CD14-positive monocyte (primary cell): ENCODE measurements around the gene SUSD5. TPM values are rescaled to one million over a fixed set of nuclear protein-coding genes. Genes with fewer than 3 reads are reported as not detected.
A peak's percentile ranks its signal among the peaks of the same experiment; 100 is the strongest.

Source experiments
- DNase-seq, 3 donors: peaks; one replicate each; pipeline ENCODE4 v3.0.0-alpha.2; 2011 to 2022
- H2AFZ ChIP-seq: 2 replicates; pipeline ENCODE4 v1.6.0; 2012; ENCODE audit warnings: mild to moderate bottlenecking, low read depth, low read length, inconsistent platforms; ENCODE audit not compliant: insufficient read depth, poor library complexity, severe bottlenecking
- H3K27ac ChIP-seq, 2 donors: 1 replicate in 1 of 2; 2 replicates in 1 of 2; pipeline ENCODE4 v1.5.1; 2012 to 2013; ENCODE audit warnings: low read length in 2 of 2, control low read depth in 1 of 2, inconsistent platforms in 1 of 2, low read depth in 1 of 2, mild to moderate bottlenecking in 1 of 2
- H3K27me3 ChIP-seq, 2 donors: one replicate each; pipeline versions ENCODE4 v1.6.0 to v1.6.1; 2011 to 2013; ENCODE audit warnings: low read length in 2 of 2; ENCODE audit not compliant: control insufficient read depth in 2 of 2, insufficient read depth in 2 of 2
- H3K36me3 ChIP-seq, 2 donors: replicated peaks in 1 of 2; 1 replicate in 1 of 2; 2 replicates in 1 of 2; pipeline versions ENCODE4 v1.5.1 to v1.6.1; 2012 to 2013; ENCODE audit warnings: low read length in 2 of 2, control low read depth in 1 of 2, inconsistent platforms in 1 of 2, mild to moderate bottlenecking in 1 of 2; ENCODE audit not compliant: insufficient read depth in 2 of 2, control insufficient read depth in 1 of 2
- H3K4me1 ChIP-seq, 2 donors: 1 replicate in 1 of 2; 2 replicates in 1 of 2; pipeline versions ENCODE4 v1.5.1 to v1.6.1; 2012 to 2013; ENCODE audit warnings: low read length in 2 of 2, control low read depth in 1 of 2, inconsistent platforms in 1 of 2, mild to moderate bottlenecking in 1 of 2, moderate library complexity in 1 of 2; ENCODE audit not compliant: insufficient read depth in 2 of 2, control insufficient read depth in 1 of 2
- H3K4me2 ChIP-seq: replicated peaks from 2 replicates; pipeline ENCODE3; 2012; ENCODE audit warnings: low read length, moderate library complexity, mild to moderate bottlenecking; ENCODE audit not compliant: poor library complexity, severe bottlenecking; ENCODE audit errors: extremely low read depth
- H3K4me3 ChIP-seq, 3 experiments: fragments of 200-600 bp in 1 of 3; sonication (generic) in 1 of 3; replicated peaks in 1 of 3; 1 replicate in 2 of 3; 2 replicates in 1 of 3; pipeline ENCODE4 v1.5.1; 2011 to 2013; ENCODE audit warnings: low read length in 3 of 3, mild to moderate bottlenecking in 3 of 3, control low read depth in 2 of 3, low read depth in 2 of 3, inconsistent platforms in 1 of 3, moderate library complexity in 1 of 3
- H3K79me2 ChIP-seq: 2 replicates; pipeline ENCODE4 v1.6.0; 2012; ENCODE audit warnings: mild to moderate bottlenecking, control low read depth, inconsistent platforms, low read length, moderate library complexity; ENCODE audit not compliant: insufficient read depth
- H3K9ac ChIP-seq: 2 replicates; pipeline ENCODE4 v1.6.0; 2017; ENCODE audit warnings: low read length, mild to moderate bottlenecking; ENCODE audit not compliant: insufficient read depth, poor library complexity, severe bottlenecking
- H3K9me3 ChIP-seq, 2 donors: replicated peaks in 1 of 2; 1 replicate in 1 of 2; 2 replicates in 1 of 2; pipeline versions ENCODE4 v1.5.1 to v1.6.1; 2012 to 2013; ENCODE audit warnings: low read length in 2 of 2, control low read depth in 1 of 2; ENCODE audit not compliant: control insufficient read depth in 1 of 2, insufficient read depth in 1 of 2
- H4K20me1 ChIP-seq: 2 replicates; pipeline ENCODE4 v1.6.0; 2012; ENCODE audit warnings: mild to moderate bottlenecking, low read length, control low read depth, moderate library complexity; ENCODE audit not compliant: insufficient read depth
- H3K27ac Mint-ChIP-seq, 7 donors: one replicate each; pipeline ENCODE4 v1.8.0; 2020; ENCODE audit warnings: mild to moderate bottlenecking in 7 of 7, mixed read lengths in 7 of 7, moderate library complexity in 6 of 7, inconsistent platforms in 2 of 7
- H3K27me3 Mint-ChIP-seq, 3 donors: one replicate each; pipeline ENCODE4 v1.8.0; 2021 to 2022; ENCODE audit warnings: low read depth in 3 of 3, mild to moderate bottlenecking in 3 of 3, mixed read lengths in 3 of 3, moderate library complexity in 3 of 3, inconsistent platforms in 1 of 3
- H3K36me3 Mint-ChIP-seq, 2 donors: one replicate each; pipeline ENCODE4 v1.8.0; 2020; ENCODE audit warnings: mixed read lengths in 2 of 2, inconsistent platforms in 1 of 2, mild to moderate bottlenecking in 1 of 2
- H3K4me1 Mint-ChIP-seq: one replicate; pipeline ENCODE4 v1.8.0; 2020; ENCODE audit warnings: mild to moderate bottlenecking, mixed read lengths
- H3K4me3 Mint-ChIP-seq, 2 donors: one replicate each; pipeline ENCODE4 v1.8.0; 2020; ENCODE audit warnings: mild to moderate bottlenecking in 2 of 2, mixed read lengths in 2 of 2, moderate library complexity in 1 of 2
- H3K9me3 Mint-ChIP-seq, 7 donors: one replicate each; pipeline ENCODE4 v1.8.0; 2020 to 2022; ENCODE audit warnings: mixed read lengths in 7 of 7, mild to moderate bottlenecking in 6 of 7, moderate library complexity in 6 of 7, inconsistent platforms in 2 of 7
- CTCF ChIP-seq: fragments of 200-600 bp; IDR thresholded peaks from one replicate; pipeline ENCODE4 v1.8.0; 2022; ENCODE audit warnings: antibody characterized with exemption, mild to moderate bottlenecking
- WGBS: methylation state at CpG from one replicate; pipeline ENCODE4 v1.1.5; 2013; ENCODE audit warnings: missing lambda C conversion rate; ENCODE audit not compliant: insufficient coverage; 5-methylcytosine and 5-hydroxymethylcytosine counted together
- intact Hi-C, 2 donors: fragments of 100-400 bp; cut with micrococcal nuclease; formaldehyde crosslinking; loops; one replicate each; pipeline versions ENCODE4 v1.15.0 to v1.15.1; 2023
- polyA plus RNA-seq, 3 donors: library from polyadenylated mRNA; depleted of rRNA in 1 of 3; unstranded in 2 of 3; stranded (reverse) in 1 of 3; fragments of 300-500 nt in 2 of 3; fragments of >200 nt in 1 of 3; fragmentation: Illumina TruSeq in 2 of 3; gene quantifications; 1 replicate in 2 of 3; 2 replicates in 1 of 3; pipeline ENCODE4 v1.2.3, GENCODE V29; 2012 to 2021

Gene SUSD5
- polyA plus RNA-seq, 3 donors = not detected

- H3K4me3 Mint-ChIP-seq = no peak overlapping the region
- H3K36me3 Mint-ChIP-seq = no peaks in the 10 kb centered on the region
- H3K4me3 ChIP-seq = no peak overlapping the region
- no peak overlapping the region for H3K27ac ChIP-seq
- H3K4me1 Mint-ChIP-seq = peaks cover 7% of the 10 kb centered on the region
- H3K27me3 Mint-ChIP-seq = peaks cover 0 to 4% (median 0%) of the 10 kb centered on the region in 3 donors
- no peak for DNase-seq
- no peaks in the 10 kb centered on the region for H3K9me3 ChIP-seq
- no peaks in the 10 kb centered on the region for H3K79me2 ChIP-seq
- H3K9ac ChIP-seq = no peak overlapping the region
- no peak for TF ChIP-seq CTCF
- no peaks in the 10 kb centered on the region for H3K36me3 ChIP-seq
- 56% methylated on average over 4 of the region's 4 CpGs for WGBS
- H3K4me2 ChIP-seq = no peak overlapping the region
- intact Hi-C loops = no loop called here
- no peaks in the 10 kb centered on the region for H3K27me3 ChIP-seq
- no peaks in the 10 kb centered on the region for H4K20me1 ChIP-seq
- H3K27ac Mint-ChIP-seq = peak overlapping the region in 1 of 7 donors; percentile 2
- peaks cover 0 to 2% (median 0%) of the 10 kb centered on the region in 7 donors for H3K9me3 Mint-ChIP-seq
- H2AFZ ChIP-seq = no peak overlapping the region
- no peaks in the 10 kb centered on the region for H3K4me1 ChIP-seq
These were observed 47.0 kb downstream of the SUSD5 start for GRCh38 chr3:33171580-33171979.

- H3K27ac Mint-ChIP-seq = no peak overlapping the region
- H3K36me3 Mint-ChIP-seq = no peaks in the 10 kb centered on the region
- H3K9ac ChIP-seq = no peak overlapping the region
- peaks cover 7% of the 10 kb centered on the region for H3K4me1 Mint-ChIP-seq
- H3K27me3 ChIP-seq = no peaks in the 10 kb centered on the region
- no peak for DNase-seq
- H3K4me2 ChIP-seq = no peak overlapping the region
- TF ChIP-seq CTCF = no peak
- no peaks in the 10 kb centered on the region for H3K9me3 Mint-ChIP-seq
- no peaks in the 10 kb centered on the region for H3K9me3 ChIP-seq
- no peak overlapping the region for H3K4me3 ChIP-seq
- H3K79me2 ChIP-seq = no peaks in the 10 kb centered on the region
- no peaks in the 10 kb centered on the region for H3K36me3 ChIP-seq
- no peak overlapping the region for H2AFZ ChIP-seq
- H3K4me3 Mint-ChIP-seq = no peak overlapping the region
- H3K4me1 ChIP-seq = no peaks in the 10 kb centered on the region
- no peaks in the 10 kb centered on the region for H4K20me1 ChIP-seq
- H3K27ac ChIP-seq = no peak overlapping the region
- WGBS = 100% methylated on average over 4 of the region's 6 CpGs
- peaks cover 0 to 4% (median 0%) of the 10 kb centered on the region in 3 donors for H3K27me3 Mint-ChIP-seq
- intact Hi-C loops = no loop called here
These were observed 48.1 kb downstream of the SUSD5 start for GRCh38 chr3:33170531-33170930.
